ENCODE results near the gene DESI2.
"Not testable (repeated sequence)": the region's sequence is repeated elsewhere in the genome, so short reads cannot be mapped to it uniquely, and the experiment has no call there.

Gene DESI2

DNA sequence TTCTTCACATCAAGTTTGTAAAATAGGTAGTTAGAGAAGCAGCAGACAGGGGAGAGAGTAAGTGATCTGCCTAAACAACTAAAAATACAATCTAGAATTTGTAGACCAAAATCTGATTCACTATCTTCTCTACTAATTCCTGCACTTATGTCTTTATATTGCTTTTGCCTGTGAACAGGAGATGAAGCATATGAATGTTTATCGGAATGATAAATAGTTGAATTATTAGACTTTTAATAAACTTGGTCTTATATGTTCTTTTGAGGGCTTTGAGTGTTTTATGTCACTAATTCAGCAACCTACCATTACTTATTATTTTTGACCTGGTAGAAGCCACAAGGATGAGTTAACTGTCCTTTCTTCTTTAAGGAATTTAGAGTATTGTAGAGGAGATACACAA is 2.3 kb downstream of the DESI2 start:
- no peak for DNase-seq

GRCh38 chr1:244657421-244657820 is 4.5 kb downstream of the DESI2 start:
- DNase-seq, result no peak

GRCh38 chr1:244659694-244660093 is 6.8 kb downstream of the DESI2 start:
- DNase-seq, result no peak

- no peak for DNase-seq
Measured at GRCh38 chr1:244660595-244660994, 7.7 kb downstream of the DESI2 start.

- DNase-seq, result not testable (repeated sequence)
Measured at GRCh38 chr1:244661569-244662312, 8.8 kb downstream of the DESI2 start.

DNA sequence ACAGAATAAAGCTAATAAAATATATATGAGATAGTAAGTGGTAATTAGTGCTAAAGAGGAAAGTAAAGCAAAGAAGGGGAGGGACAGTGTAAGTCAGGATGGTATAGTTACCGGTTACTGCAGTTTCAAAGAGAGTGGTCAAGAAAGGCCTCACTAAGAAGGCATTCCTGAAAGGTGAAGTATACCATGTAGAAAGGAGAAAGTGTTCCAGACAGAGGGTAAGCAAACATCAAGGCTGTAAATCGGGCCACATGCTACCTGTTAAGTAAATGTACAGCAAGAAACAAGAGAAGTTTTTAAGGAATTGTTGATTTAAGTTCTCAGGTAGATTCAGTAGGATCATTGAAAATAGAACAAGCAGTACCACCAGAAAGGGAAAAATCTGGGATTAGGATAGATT is 9.7 kb downstream of the DESI2 start:
- no peak for DNase-seq

GRCh38 chr1:244664353-244664752 is 11.4 kb downstream of the DESI2 start:
- no peak for DNase-seq

- DNase-seq, result no peak
Measured at GRCh38 chr1:244665771-244666217, 12.9 kb downstream of the DESI2 start.

GRCh38 chr1:244666672-244667418 is 13.9 kb downstream of the DESI2 start:
- DNase-seq, result not testable (repeated sequence)

- DNase-seq, result no peak
Measured at GRCh38 chr1:244667797-244668196, 14.9 kb downstream of the DESI2 start.

DNA sequence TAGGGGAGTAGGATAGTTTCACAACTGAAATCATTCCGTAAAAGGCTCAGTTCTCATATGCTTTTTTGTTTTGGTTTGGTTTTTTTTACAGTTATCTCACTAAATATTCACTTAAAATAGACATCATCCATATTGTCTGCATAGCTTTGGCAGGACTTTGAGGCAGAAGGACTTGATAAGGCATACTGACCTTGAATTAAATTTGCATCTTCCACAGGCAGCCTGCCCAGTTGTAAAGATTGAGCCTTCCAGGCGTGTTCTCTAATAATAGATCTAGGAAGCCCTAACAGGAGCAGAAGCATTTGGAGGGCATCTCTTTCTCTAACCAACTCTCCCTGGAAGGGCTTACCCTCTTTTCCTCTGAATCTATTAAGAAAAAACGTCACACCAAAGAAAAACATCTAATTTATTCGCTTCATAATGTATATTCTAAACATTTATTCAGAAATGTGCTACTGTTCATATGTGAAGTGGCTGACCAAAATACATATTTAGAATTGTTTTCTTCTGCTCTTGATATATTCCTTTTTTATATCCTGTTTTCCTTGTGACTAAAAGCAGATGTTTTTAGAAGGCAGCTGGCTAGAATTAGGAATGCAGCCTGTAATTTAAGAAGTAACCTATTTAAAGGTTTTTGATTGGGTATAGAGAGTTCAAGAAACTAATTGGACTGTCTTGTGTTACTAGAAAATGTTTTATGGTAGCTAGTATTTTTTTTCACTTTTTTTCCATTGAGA is 20.2 kb downstream of the DESI2 start:
- DNase-seq, result no peak

DNA sequence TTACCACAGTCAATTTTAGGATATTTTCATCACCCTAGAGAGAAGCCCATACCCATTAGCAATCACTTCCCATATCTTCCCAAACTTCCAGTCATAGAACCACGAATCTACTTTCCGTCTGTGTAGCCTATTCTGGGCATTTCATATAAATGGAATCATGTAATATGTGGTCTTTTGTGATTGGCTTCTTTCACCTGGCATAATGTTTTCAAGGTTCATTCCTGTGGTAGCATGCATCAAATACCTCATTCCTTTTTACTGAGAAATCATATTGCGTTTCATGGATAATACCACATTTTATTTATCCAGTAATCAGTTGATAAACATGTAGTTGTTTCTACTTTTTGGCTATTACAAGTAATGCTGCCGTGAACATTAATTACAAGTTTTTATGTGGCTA is 21.5 kb downstream of the DESI2 start:
- DNase-seq, result no peak

DNA sequence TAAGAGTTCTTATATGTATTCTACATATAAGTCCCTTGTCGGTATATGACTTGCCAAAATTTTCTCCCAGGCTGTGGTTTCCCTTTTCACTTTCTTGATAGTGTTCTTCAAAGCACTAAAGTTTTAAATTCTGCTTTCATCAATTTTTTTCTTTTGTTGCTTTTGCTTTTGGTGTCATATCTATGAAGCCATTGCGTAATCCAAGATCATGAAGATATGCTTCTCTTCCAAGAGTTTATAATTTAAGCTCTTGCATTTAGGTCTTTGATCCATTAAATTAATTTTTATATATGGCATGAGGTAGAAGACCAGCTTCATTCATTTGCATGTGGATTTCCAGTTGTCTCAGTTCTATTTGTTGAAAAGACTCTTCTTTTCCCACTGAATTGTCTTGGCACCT is 22.2 kb downstream of the DESI2 start:
- DNase-seq, result no peak

DNA sequence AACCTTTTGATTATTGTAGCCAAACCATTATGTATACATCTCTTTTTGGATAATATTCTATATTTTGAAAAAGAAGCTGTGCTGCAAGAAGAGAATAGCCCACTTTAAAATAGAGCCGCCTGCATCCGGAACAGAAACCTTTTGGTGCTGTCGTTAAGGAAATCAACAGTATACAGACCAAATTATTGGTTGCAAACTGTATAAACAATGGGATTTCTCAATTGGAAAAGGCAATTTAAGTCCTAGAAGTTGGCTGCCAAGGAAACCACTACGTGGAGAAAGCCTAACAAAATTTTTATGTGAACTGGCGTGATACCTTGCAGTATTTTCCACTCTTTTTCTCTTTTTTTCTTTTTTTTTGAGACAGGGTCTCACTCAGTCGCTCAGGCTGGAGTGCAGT is 25.8 kb downstream of the DESI2 start:
- DNase-seq, result no peak

DNA sequence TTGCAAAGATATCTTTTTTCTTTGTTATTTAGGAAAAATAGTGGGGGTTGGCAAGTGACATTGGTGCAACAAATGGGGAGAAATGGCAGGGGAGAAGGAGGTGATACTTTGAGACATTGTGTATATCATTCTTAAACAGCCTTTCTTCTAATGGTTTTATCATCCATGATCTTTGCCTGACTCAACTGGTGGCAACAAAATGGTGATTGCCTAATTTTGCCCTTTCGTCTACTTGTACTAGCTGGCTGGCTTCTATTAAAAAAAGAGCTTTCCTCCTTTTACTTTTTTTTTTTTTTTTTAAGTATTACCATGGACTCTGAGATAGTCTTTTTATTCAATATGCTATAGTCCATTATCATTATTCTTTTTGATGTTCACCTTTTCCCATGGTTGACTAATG is 27.7 kb downstream of the DESI2 start:
- DNase-seq, result no peak

DNA sequence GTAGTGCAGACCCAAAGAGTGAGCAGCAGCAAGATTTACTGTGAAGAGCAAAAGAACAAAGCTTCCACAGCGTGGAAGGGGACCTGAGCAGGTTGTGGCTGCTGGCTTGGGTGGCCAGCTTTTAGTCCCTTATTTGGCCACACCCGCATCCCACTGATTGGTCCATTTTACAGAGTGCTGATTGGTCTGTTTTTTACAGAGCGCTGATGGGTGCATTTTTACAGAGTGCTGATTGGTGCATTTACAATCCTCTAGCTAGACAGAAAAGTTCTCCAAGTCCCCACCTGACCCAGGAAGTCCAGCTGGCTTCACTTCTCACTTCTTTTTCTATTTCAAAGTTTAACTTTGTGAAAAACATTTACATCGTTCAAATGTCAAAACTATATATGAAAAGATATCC is 29.2 kb downstream of the DESI2 start:
- DNase-seq, result not testable (repeated sequence)

GRCh38 chr1:244695937-244696336 is 43.0 kb downstream of the DESI2 start:
- DNase-seq, result no peak

DNA sequence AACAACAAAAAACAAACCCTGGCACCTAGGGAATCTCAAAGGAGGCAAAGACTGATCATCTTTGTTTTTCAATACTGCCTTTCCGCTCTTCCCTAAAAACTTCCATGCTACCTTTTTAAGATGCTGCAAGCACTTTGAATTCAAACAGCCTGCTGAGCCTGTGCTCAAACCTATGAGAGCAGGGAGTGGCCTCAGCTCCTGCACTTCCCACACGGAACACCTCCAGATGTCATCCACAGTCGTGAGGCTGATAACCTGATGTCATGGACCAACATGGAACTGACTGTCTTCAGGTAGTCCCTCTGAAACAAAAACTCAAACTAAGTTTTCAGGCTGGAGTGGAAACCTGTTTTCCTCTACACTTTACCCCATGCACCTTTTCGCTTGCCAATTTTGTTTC is 46.8 kb downstream of the DESI2 start:
- DNase-seq, result no peak

DNA sequence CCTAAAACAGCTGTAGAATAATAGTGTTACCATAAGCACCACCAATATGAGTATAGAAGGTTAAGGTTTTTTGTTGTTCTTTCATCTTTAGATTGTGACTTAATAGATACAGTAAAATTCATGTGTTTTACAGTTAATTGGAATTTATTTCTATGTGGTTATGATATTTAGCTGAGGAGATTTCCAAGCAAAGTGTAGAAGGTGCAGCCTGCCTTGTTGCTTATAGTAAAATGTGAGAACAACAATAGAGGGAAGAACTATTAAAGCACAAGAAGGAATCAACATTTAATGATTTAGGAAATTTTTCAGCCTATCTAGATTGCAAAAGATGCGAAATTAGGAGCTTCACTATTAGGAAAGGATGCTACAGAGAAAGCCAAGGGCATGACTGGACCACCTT is 47.9 kb downstream of the DESI2 start:
- DNase-seq, result no peak

- no peak for DNase-seq
Measured at GRCh38 chr1:244702620-244703019, 49.7 kb downstream of the DESI2 start.

DNA sequence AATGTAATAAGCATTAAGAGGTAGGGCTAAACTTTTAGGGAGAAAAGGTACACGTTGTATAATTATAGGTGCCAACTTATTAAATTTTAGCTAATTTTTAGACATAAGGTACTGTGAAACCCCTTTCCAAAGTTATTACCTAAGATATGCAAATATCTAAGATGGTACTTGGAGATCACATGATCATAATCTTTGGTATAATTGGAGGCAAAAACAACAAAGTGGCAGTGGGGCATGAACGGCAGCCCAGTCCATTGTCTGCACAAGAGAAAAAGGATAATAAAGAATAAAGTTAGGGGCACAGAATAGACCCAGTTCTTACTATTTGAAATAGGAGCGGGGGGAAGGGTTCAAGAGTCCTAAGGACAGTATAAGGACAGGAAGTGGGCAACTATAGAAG is 51.2 kb downstream of the DESI2 start:
- DNase-seq, result no peak

GRCh38 chr1:244705261-244706234 is 52.6 kb downstream of the DESI2 start:
- no peak for DNase-seq

DNA sequence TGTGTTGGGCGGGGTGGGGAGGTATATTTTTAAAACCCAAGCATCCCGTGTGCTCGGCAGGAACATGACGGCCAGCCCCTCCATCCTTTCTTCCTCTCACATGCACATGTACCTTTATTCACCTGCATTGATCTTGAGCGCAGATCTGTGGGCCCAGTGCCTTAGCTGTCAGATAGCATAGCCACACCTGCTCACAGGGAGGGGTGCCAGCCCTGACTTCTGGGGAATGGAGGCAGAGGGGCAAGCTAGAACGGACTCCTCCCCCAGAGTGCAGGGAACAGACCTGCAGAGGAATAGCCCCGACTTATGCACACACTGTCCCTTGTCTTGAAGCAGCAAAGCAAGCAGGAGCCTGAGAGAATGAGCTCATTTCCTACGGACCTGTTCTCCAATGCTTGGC is 56.1 kb downstream of the DESI2 start:
- no peak for DNase-seq
